Measurements from ENCODE around the gene SLC7A1.

Gene SLC7A1

GRCh38 chr13:29596064-29596418, 553 bp upstream of the SLC7A1 start:
- Mint-ChIP-seq H3K27me3 (peaks cover 0 to 9% of the 10 kb centered on the region in 2 donors), H3K27ac (peak overlapping the region; percentile 67 to 77), H3K4me3 (peak overlapping the region; percentile 78 to 88), H3K4me1 (ENCODE audit: low read depth in 2 of 2) (peaks cover 25 to 27% of the 10 kb centered on the region in 2 donors), H3K36me3 (ENCODE audit: insufficient read depth) (peaks cover 16% of the 10 kb centered on the region), H3K9me3 (no peaks in the 10 kb centered on the region)
- DNase-seq (no peak), ATAC-seq (replicated peaks) (no peak)

DNA sequence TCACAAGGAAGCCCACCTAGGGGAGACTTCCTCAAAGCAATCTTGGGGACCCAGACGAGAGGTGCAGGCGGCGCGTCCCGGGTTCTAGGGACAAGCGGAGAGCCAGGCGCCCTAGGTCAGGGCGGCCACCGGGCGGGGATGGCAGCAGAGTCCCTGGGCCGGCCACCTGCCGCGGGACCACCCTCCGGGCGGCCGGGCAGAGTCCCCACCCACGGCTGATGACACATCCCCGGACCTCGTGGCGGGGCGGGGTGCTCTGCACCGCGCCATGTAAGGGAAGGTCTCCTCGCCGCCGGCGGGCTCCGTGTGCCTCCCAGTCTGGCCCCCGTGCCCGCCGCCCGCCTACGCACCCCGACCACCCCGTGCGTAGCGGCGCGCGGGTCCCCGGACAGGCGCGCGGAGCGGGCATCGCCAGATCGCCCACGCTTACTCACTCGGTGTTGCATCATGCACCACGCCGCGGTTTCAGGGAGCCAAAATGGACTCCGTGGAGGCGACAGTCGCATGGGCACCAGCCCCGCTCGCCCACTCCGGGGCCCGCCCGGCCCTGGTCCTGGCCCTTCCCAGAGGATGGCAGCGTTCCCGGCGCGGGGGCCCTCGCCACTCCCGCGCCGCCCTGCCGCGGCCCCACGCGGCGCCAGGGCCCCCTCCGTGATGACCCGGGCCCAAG, 643 bp downstream of the SLC7A1 start:
- H3K9me3 Mint-ChIP-seq, result no peaks in the 10 kb centered on the region
- H3K27me3 Mint-ChIP-seq, result no peaks in the 10 kb centered on the region
- peaks cover 32 to 33% of the 10 kb centered on the region in 2 donors for H3K4me1 Mint-ChIP-seq (ENCODE audit: low read depth in 2 of 2)
- H3K27ac Mint-ChIP-seq, result peak overlapping the region; percentile 80 to 91
- peak; percentile 46 for ATAC-seq (replicated peaks)
- H3K36me3 Mint-ChIP-seq (ENCODE audit: insufficient read depth), result peaks cover 16% of the 10 kb centered on the region
- peak; percentile 51 to 58 (median 53) for DNase-seq
- H3K4me3 Mint-ChIP-seq, result peak overlapping the region; percentile 81 to 88

GRCh38 chr13:29594303-29594709, 1.2 kb downstream of the SLC7A1 start:
- Mint-ChIP-seq H3K27ac (peak overlapping the region; percentile 80 to 91), H3K4me1 (ENCODE audit: low read depth in 2 of 2) (peaks cover 36 to 37% of the 10 kb centered on the region in 2 donors), H3K36me3 (ENCODE audit: insufficient read depth) (peaks cover 17% of the 10 kb centered on the region), H3K9me3 (no peaks in the 10 kb centered on the region), H3K4me3 (peak overlapping the region; percentile 81 to 88), H3K27me3 (no peaks in the 10 kb centered on the region)
- ATAC-seq (replicated peaks), result peak; percentile 9
- DNase-seq, result peak; percentile 15 to 31 (median 22)

GRCh38 chr13:29593605-29594297, 1.7 kb downstream of the SLC7A1 start:
- no peak for ATAC-seq (replicated peaks)
- Mint-ChIP-seq H3K4me3 (peak overlapping the region; percentile 81 to 88), H3K4me1 (ENCODE audit: low read depth in 2 of 2) (peaks cover 37 to 39% of the 10 kb centered on the region in 2 donors), H3K27me3 (no peaks in the 10 kb centered on the region), H3K27ac (peak overlapping the region; percentile 80 to 91), H3K9me3 (no peaks in the 10 kb centered on the region), H3K36me3 (ENCODE audit: insufficient read depth) (peaks cover 19% of the 10 kb centered on the region)
- DNase-seq, result no peak

- peaks cover 41 to 42% of the 10 kb centered on the region in 2 donors for H3K4me1 Mint-ChIP-seq (ENCODE audit: low read depth in 2 of 2)
- H3K27ac Mint-ChIP-seq, result peak overlapping the region in 1 of 2 donors; percentile 55
- H3K27me3 Mint-ChIP-seq, result no peaks in the 10 kb centered on the region
- peaks cover 17% of the 10 kb centered on the region for H3K36me3 Mint-ChIP-seq (ENCODE audit: insufficient read depth)
- no peak overlapping the region for H3K4me3 Mint-ChIP-seq
- ATAC-seq (replicated peaks) (no peak), DNase-seq (no peak)
- no peaks in the 10 kb centered on the region for H3K9me3 Mint-ChIP-seq
These were observed 4.2 kb downstream of the SLC7A1 start for GRCh38 chr13:29591310-29591709.

DNA sequence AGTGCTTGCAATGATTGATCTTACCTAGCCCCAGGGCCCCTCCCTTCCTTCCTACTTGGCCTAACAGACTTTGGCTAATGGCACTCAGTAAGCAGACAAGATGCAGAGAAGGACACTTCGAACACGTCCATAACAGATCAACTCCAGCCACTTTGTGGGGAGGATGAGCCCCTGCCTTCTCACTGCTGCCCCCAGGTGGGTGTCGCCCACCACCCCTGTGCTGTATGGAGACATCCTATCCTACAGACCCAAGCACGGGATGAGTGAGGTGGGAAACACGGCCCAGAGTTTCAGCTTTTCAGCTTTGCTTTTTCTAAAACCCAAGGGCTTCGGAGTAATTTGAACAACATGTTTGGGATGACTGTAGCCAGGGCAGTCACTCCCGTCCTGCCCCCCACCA, 5.5 kb downstream of the SLC7A1 start:
- H3K4me3 Mint-ChIP-seq, result no peak overlapping the region
- no peaks in the 10 kb centered on the region for H3K27me3 Mint-ChIP-seq
- peaks cover 40 to 42% of the 10 kb centered on the region in 2 donors for H3K4me1 Mint-ChIP-seq (ENCODE audit: low read depth in 2 of 2)
- H3K9me3 Mint-ChIP-seq, result no peaks in the 10 kb centered on the region
- DNase-seq (no peak), ATAC-seq (replicated peaks) (no peak)
- H3K36me3 Mint-ChIP-seq (ENCODE audit: insufficient read depth), result peaks cover 12% of the 10 kb centered on the region
- H3K27ac Mint-ChIP-seq, result peak overlapping the region in 1 of 2 donors; percentile 55

GRCh38 chr13:29589234-29589633, 6.3 kb downstream of the SLC7A1 start:
- DNase-seq (no peak), ATAC-seq (replicated peaks) (no peak)
- H3K4me1 Mint-ChIP-seq (ENCODE audit: low read depth in 2 of 2), result peaks cover 36 to 41% of the 10 kb centered on the region in 2 donors
- no peak overlapping the region for H3K27ac Mint-ChIP-seq
- no peaks in the 10 kb centered on the region for H3K27me3 Mint-ChIP-seq
- peaks cover 7% of the 10 kb centered on the region for H3K36me3 Mint-ChIP-seq (ENCODE audit: insufficient read depth)
- H3K9me3 Mint-ChIP-seq, result no peaks in the 10 kb centered on the region
- H3K4me3 Mint-ChIP-seq, result no peak overlapping the region

- peak overlapping the region in 1 of 2 donors; percentile 25 for H3K27ac Mint-ChIP-seq
- H3K4me1 Mint-ChIP-seq (ENCODE audit: low read depth in 2 of 2), result peaks cover 30 to 39% of the 10 kb centered on the region in 2 donors
- no peaks in the 10 kb centered on the region for H3K9me3 Mint-ChIP-seq
- H3K4me3 Mint-ChIP-seq, result no peak overlapping the region
- H3K27me3 Mint-ChIP-seq, result no peaks in the 10 kb centered on the region
- peaks cover 15% of the 10 kb centered on the region for H3K36me3 Mint-ChIP-seq (ENCODE audit: insufficient read depth)
- DNase-seq (no peak), ATAC-seq (replicated peaks) (no peak)
These were observed 7.8 kb downstream of the SLC7A1 start for GRCh38 chr13:29587645-29588044.

- peaks cover 36% of the 10 kb centered on the region in 2 donors for H3K4me1 Mint-ChIP-seq (ENCODE audit: low read depth in 2 of 2)
- H3K27ac Mint-ChIP-seq, result peak overlapping the region; percentile 15 to 20
- peaks cover 12% of the 10 kb centered on the region for H3K36me3 Mint-ChIP-seq (ENCODE audit: insufficient read depth)
- no peaks in the 10 kb centered on the region for H3K27me3 Mint-ChIP-seq
- no peak for ATAC-seq (replicated peaks)
- no peak for DNase-seq
- no peak overlapping the region for H3K4me3 Mint-ChIP-seq
- no peaks in the 10 kb centered on the region for H3K9me3 Mint-ChIP-seq
These were observed 12.3 kb downstream of the SLC7A1 start for GRCh38 chr13:29583073-29583785.

GRCh38 chr13:29582171-29582570, 13.3 kb downstream of the SLC7A1 start:
- ATAC-seq (replicated peaks), result no peak
- DNase-seq, result no peak
- no peaks in the 10 kb centered on the region for H3K27me3 Mint-ChIP-seq
- H3K4me1 Mint-ChIP-seq (ENCODE audit: low read depth in 2 of 2), result peaks cover 36 to 38% of the 10 kb centered on the region in 2 donors
- H3K9me3 Mint-ChIP-seq, result no peaks in the 10 kb centered on the region
- no peak overlapping the region for H3K4me3 Mint-ChIP-seq
- H3K27ac Mint-ChIP-seq, result peak overlapping the region in 1 of 2 donors; percentile 15
- peaks cover 12% of the 10 kb centered on the region for H3K36me3 Mint-ChIP-seq (ENCODE audit: insufficient read depth)

- Mint-ChIP-seq H3K27ac (no peak overlapping the region), H3K27me3 (no peaks in the 10 kb centered on the region), H3K9me3 (no peaks in the 10 kb centered on the region), H3K4me3 (no peak overlapping the region), H3K36me3 (ENCODE audit: insufficient read depth) (peaks cover 12% of the 10 kb centered on the region), H3K4me1 (ENCODE audit: low read depth in 2 of 2) (peaks cover 33 to 36% of the 10 kb centered on the region in 2 donors)
- DNase-seq, result no peak
- ATAC-seq (replicated peaks), result no peak
These were observed 13.8 kb downstream of the SLC7A1 start for GRCh38 chr13:29581666-29582065.

- no peak for DNase-seq
- peaks cover 9% of the 10 kb centered on the region for H3K36me3 Mint-ChIP-seq (ENCODE audit: insufficient read depth)
These were observed 16.4 kb downstream of the SLC7A1 start for GRCh38 chr13:29579094-29579493.

GRCh38 chr13:29578300-29579085, 17.0 kb downstream of the SLC7A1 start:
- Mint-ChIP-seq H3K4me3 (no peak overlapping the region), H3K36me3 (ENCODE audit: insufficient read depth) (peaks cover 6% of the 10 kb centered on the region), H3K4me1 (ENCODE audit: low read depth in 2 of 2) (peaks cover 27 to 33% of the 10 kb centered on the region in 2 donors), H3K27ac (no peak overlapping the region), H3K9me3 (no peaks in the 10 kb centered on the region), H3K27me3 (no peaks in the 10 kb centered on the region)
- ATAC-seq (replicated peaks) (no peak), DNase-seq (no peak)

More at GRCh38 chr13:29579094-29579493, 16.4 kb downstream of the SLC7A1 start:
- Mint-ChIP-seq H3K4me3 (no peak overlapping the region), H3K4me1 (ENCODE audit: low read depth in 2 of 2) (peaks cover 29 to 34% of the 10 kb centered on the region in 2 donors), H3K27ac (peak overlapping the region in 1 of 2 donors; percentile 22), H3K27me3 (no peaks in the 10 kb centered on the region), H3K9me3 (no peaks in the 10 kb centered on the region)
- ATAC-seq (replicated peaks), result no peak
